Measurements from ENCODE around the gene HTR6.

Gene HTR6

DNA sequence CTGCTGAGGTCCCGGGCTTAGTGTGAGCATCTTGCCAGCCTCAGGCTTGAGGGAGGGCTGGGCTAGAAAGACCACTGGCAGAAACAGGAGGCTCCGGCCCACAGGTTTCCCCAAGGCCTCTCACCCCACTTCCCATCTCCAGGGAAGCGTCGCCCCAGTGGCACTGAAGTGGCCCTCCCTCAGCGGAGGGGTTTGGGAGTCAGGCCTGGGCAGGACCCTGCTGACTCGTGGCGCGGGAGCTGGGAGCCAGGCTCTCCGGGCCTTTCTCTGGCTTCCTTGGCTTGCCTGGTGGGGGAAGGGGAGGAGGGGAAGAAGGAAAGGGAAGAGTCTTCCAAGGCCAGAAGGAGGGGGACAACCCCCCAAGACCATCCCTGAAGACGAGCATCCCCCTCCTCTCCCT lies 7.2 kb upstream of the HTR6 start:
- no peak for DNase-seq

DNA sequence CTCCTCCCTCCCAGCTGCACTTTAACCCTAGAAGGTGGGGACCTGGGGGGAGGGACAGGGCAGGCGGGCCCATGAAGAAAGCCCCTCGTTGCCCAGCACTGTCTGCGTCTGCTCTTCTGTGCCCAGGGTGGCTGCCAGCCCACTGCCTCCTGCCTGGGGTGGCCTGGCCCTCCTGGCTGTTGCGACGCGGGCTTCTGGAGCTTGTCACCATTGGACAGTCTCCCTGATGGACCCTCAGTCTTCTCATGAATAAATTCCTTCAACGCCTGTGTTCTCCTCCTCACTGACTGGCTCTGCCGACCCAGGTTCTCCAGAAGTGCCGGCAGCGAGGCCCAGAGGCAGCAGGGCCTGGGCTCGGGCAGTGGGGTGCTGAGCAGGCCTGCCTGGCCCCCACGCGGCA lies 6.5 kb upstream of the HTR6 start:
- DNase-seq, result no peak

DNA sequence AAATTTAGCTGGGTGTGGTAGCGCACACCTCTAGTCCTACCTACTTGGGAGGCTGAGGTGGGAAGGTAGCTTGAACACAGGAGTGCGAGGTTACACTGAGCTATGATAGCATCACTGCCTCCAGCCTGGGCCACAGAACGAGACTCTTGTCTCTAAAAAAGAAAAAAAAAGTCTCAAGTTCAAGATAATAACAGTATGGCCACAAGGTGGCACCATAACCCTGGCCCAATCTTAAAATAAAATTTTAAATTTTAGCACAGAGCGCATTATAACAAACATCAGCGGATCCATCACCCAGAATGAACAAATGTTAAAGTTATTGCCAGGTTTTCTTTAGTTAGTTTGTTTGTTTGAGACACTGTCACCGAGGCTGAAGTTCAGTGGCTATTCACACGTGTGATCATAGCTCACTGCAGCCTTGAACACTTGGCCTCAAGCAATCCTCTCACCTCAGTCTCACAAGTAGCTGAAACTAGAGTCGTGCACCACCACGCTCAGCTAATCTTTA lies 2.9 kb upstream of the HTR6 start:
- DNase-seq, result peak; percentile 73

DNA sequence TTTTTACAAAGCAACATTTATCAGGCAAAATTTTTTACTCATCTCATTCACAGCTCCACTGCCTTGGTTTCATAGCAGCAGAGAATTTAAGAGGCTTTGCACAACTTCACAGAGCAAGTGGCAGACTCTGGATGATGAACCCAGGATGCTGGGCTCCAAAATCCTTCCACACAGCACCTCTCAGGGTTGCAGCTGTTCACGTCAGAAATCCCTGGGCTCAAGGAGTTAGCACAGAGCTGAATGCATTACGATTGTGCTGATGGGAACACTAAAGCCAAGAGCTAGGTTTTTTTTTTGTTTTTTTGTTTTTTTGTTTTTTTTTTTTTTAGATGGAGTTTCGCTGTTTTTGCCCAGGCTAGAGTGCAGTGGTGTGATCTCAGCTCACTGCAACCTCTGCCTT lies 2.4 kb upstream of the HTR6 start:
- no peak for DNase-seq

DNA sequence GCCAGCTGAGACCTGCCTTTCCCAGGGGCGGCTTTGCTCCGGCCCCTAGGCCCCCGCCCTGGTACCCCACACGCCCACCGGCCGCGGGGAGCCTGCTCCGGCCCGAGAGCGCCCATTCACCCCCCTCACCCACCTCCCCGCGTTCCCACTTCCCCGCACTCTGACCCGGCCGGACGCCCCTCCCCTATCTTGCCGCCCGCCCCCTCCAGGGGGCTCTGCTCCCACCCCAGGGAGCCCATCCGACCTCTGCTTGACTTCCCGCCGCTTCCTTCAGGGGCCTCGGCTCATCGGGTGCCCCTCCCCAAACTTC lies 466 bp downstream of the HTR6 start:
- DNase-seq, result no peak

DNA sequence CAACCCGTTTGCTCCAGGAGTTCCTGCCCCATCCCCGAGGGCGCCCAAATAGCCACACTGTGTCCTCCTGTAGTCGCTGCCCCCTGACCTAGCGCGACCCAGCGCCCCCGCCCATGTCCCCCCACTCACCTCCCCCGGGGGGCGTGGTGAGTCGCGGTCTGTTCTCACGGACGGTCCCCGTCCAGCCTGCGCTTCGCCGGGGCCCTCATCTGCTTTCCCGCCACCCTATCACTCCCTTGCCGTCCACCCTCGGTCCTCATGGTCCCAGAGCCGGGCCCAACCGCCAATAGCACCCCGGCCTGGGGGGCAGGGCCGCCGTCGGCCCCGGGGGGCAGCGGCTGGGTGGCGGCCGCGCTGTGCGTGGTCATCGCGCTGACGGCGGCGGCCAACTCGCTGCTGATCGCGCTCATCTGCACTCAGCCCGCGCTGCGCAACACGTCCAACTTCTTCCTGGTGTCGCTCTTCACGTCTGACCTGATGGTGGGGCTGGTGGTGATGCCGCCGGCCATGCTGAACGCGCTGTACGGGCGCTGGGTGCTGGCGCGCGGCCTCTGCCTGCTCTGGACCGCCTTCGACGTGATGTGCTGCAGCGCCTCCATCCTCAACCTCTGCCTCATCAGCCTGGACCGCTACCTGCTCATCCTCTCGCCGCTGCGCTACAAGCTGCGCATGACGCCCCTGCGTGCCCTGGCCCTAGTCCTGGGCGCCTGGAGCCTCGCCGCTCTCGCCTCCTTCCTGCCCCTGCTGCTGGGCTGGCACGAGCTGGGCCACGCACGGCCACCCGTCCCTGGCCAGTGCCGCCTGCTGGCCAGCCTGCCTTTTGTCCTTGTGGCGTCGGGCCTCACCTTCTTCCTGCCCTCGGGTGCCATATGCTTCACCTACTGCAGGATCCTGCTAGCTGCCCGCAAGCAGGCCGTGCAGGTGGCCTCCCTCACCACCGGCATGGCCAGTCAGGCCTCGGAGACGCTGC lies 1.1 kb downstream of the HTR6 start:
- DNase-seq, result no peak

DNA sequence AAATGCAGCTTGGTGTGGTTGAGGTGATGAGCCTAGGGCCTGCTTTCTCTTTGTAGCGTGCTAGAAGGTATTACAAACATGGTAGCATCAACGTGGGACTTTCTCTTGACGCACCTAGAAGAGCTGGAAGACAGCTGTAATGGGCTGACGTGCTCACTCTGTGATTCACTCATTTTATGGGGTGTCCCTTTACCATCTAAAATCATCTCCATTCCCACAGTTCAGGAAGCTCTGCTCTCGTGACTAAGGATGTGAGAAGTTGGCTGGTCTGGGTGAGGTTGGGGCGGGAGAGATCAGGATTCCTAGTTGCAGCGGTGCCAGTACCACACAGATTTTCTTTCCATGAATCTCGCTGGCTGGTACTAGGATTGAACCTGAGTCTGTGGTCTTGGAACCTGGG lies 4.2 kb downstream of the HTR6 start:
- DNase-seq, result no peak

DNA sequence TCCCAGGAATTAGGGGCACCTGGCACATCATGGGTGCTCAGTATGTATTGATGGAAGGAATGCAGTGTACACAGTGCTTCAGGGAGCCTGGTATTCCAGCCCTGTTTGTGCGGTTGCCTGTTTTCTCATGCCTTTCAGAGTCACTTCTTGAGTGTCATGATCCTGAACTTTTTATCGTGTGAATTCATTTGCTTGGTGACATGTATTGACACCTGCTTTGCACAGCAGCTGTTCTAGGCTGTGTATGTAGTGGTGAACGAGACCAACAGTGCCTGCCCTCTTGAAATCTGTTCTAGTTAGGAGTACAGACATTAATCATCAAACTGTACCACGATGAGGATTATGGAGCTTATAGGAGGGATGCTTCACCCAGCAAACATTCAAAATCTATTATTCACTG lies 6.1 kb downstream of the HTR6 start:
- DNase-seq, result no peak

DNA sequence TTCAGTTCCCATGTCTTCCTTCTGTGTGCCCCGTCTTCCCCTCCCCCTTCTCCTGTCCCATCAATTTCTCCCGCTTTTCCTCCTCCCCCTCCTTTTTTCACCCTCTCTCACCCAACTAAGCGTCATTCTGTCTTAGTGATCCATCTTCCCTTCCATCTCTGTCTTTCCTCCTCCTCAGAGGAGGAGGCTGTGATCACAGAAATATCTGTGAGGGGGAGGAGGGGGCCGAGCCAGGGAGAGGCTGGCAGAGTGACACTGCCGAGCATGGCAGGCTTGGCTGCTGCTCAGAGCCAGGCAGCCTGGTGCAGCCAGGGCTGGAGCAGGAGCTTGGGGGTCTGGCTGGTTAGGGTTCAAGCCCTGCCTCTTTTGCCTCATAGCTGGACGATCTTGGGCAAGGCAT lies 7.6 kb downstream of the HTR6 start:
- DNase-seq, result no peak

DNA sequence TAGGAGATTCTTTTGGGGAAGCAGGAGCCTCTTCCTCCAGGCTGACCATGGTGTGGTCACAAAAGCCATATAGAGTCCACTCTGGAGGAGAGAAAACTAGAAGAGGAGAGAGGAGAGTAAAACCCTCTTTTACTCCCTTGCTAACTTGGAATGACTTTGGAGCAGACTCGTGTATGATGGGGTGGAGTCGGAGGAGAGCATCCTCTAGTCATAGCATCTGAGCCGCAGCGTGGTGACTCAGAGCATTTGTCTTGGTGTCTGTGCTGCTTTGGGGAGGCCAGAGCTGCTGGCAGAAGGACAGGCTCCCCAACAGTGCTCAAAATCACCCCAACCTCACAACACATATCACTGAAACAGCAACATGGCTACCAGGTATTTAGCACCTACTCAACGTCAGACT lies 11.1 kb downstream of the HTR6 start:
- no peak for DNase-seq

DNA sequence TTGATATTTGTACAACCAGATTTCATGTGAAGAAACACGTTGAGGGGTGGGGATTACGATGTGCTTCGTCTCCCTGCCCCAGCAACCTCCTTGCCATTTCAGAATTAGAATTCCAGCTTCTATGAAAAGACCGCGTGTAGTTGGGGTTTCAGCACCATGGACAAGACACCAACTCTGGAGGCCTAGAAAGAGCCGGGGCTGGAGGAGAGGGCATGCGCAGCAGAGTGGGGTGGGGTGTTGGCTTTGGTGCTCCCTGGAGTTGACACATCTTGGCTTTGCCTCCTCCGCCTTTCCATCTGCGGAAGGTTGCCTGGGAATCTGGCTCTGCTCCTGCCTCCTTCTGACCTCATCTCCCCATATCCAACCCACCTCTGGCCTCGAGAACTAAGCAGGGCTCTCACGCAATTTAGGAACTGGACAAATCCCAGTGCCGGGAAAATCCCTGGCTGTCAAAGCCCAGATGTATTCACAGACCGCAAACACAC lies 11.8 kb downstream of the HTR6 start:
- peak; percentile 21 for DNase-seq

DNA sequence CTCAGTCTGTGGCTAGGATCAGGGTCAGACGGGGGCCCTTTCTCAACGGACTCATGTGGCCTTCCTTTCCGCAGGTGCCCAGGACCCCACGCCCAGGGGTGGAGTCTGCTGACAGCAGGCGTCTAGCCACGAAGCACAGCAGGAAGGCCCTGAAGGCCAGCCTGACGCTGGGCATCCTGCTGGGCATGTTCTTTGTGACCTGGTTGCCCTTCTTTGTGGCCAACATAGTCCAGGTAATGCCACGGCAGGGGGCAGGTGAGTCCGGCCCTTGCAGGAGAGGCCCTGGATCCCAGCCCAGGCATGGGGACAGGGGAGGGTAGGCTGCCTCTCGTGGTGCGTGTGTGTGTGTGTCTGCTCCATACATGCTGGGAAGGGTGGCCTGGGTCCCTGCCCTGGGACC lies 13.8 kb downstream of the HTR6 start:
- DNase-seq, result no peak

DNA sequence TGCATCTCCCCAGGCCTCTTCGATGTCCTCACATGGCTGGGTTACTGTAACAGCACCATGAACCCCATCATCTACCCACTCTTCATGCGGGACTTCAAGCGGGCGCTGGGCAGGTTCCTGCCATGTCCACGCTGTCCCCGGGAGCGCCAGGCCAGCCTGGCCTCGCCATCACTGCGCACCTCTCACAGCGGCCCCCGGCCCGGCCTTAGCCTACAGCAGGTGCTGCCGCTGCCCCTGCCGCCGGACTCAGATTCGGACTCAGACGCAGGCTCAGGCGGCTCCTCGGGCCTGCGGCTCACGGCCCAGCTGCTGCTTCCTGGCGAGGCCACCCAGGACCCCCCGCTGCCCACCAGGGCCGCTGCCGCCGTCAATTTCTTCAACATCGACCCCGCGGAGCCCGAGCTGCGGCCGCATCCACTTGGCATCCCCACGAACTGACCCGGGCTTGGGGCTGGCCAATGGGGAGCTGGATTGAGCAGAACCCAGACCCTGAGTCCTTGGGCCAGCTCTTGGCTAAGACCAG lies 14.3 kb downstream of the HTR6 start:
- DNase-seq, result no peak

DNA sequence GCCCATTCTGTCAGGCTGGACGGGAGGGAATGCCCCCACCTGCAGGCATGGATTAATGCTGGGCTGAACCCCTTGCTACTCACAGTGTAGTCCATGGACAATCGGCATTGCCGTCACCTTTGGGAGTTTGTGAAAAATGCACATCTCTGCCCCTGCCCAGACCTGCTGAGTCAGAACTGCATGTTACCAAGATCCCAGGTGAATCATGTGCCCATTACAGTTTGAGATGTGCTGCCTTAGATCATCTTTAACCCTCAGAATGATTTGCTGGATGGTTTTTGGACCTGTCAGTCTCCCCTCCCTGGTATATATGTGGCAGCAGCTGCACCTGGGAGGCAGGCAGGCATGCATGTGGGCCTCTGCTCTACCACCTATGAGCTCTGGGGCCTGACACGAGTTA lies 15.0 kb downstream of the HTR6 start:
- DNase-seq, result no peak

DNA sequence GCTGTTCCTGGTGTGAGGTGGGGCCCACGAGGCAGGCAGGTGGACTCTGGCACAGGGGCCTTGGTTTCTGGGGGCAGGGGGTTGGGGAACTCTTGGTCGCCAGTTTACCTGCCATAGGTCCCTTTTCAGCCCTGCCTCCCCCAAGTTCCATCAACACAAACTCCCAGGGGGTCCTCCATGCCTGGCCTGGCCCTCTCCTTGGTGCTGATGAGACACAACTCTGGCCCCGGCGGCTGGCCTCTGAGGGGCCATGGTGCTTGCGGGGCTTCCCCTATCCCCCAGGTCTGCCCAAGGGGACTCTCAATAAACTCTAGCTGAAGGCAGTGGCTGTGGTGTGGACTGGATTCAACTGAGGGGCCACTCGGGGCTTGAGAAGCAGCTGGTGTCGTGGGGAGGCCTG lies 16.0 kb downstream of the HTR6 start:
- no peak for DNase-seq

DNA sequence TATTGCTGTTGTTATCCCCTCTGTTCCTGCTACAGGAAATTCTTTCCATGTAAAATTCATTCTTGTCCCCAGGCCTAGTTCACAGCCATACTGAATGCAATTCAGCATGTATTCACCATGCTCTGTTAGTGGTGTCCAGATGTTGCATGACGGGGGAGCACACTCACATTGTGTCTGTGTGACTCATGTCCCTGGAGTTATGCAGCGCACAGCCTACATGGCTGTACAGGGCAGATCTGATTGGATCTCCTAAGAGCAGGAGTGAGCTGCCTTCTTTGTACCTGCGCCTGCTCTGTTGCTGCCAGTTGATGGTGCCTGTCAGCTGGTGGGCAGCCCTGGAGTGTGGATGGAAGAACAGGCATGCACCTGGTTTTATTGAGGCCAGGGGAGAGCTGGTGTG lies 17.6 kb downstream of the HTR6 start:
- DNase-seq, result no peak

DNA sequence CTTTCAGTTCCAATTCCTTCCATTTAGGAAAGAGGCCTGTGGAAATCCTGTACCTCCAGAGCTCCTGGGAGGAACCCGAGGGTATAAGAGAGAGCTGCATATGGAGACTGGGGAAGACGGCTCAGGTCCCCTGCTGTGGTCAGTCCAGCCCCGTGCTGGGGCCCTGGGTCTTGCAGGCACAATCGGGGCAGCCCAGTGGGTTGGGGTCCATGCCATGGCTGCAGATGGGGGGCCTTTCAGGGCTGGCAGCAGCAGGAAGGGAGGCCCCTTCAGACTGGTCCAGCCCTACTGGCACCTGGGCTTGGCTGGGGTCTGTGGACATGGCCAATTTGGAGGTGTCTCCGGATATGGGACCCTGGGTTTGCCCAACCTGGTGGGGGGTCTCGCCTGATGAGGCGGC lies 18.2 kb downstream of the HTR6 start:
- DNase-seq, result no peak

DNA sequence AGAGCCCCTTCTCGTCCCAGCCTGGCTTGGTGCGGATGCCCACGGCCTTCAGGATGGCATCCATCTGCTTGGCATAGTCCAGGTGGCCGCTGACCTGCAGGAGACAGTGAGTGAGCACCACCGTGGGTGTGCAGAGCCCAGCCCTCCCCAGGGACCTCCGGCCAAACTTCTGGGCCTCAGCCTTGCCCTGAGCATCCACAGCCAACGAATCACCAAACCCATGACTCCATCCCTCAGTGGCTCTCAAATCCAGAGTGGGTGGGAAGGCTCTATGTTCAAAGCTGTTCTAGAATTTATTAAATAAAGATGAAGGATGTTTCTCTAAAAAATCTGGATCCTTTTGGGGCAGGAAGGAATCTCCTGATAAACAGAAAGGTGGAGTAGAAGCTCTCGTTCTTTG lies 18.7 kb downstream of the HTR6 start:
- no peak for DNase-seq

DNA sequence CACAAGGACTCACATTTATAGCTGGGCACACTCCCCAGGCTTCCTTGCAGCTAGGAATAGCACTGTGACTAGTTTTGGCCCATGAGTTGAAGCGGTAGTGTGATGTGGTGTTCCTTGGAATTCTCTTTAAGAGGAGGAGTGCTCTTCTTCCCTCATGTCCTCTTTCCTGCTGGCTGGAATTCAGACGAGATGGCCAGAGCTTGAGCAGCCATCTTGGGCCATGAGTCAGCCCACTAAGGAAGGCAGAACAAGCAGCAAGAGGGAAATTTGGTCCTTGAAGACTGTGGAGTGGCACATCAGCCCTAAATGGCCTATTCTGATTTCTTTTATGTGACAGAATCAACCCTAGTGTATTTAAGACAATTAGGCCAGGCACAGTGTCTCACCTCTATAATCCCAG lies 20.0 kb downstream of the HTR6 start:
- no peak for DNase-seq

DNA sequence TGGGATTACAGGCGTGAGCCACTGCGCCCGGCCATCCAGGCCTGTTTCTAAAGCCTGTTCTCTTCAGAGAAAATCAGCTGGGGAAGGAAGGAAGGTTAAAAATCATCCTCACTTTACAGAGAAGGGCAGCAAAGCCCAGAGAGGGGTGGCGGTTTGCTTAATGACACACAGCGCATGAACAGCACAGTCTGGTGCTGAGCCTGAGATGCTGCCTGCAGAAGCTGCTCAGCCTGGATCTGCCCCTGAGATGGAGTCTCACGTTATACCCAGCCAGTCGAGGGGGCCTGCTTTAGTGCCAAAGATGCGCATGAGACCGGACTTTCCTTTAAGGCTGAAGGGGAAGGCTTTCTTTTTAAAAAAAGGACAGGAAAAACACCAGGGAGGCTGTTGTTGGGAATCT lies 21.3 kb downstream of the HTR6 start:
- DNase-seq, result no peak

DNA sequence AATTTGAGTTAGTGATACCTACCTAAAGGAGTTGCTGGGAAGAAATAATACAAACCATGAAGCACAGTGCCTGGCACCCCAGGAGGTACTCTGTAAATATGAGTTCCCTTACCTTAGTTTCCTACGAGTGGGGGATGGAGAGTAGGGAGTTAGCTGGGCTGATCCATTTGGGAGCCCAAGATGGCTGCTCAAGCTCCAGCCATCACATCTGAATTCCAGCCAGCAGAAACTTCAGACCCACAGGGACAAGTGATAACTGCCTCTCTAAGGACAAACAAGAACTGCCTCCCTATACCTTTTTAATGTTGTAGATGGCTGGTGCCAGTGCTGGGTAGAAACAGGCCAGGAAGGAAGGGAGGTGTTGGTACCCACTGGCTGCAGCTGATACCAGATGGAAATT lies 22.7 kb downstream of the HTR6 start:
- no peak for DNase-seq

DNA sequence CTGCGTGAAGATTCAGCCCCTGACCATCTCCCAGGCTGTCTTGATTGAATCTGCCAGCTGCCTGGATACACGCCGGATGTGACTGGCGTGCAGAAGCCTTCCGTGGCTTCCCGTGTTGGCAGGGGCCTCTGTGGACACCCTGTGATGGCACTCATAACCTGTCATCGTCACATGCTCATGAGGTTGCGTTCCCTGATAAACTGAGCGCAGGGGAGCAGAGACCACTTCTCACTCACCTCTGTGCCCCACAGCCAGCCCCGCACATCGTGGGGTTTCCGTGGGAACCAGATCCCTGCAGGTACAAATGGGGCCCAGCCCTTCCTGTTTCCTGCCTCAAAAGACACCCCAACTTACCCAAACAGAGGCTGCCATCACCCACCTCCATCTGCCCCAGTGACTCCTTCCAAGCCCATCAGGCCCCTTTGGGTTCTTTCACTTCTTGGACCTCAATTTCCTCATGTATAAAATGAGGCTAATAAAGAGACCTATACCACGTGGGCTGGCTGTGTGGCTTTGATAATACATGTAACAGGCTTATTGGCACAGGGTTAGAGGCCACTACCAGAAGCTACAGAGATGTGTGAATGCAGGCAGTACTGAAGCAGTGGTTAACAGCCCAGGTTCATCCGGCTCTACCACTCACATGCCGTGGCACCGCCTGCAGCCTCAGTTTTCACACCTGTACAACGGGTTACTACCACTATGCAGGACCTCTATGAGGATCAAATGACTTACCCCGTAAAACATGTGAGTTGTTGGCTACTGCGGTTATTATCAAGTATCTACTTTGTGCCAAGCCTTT lies 23.6 kb downstream of the HTR6 start:
- peak; percentile 63 for DNase-seq

DNA sequence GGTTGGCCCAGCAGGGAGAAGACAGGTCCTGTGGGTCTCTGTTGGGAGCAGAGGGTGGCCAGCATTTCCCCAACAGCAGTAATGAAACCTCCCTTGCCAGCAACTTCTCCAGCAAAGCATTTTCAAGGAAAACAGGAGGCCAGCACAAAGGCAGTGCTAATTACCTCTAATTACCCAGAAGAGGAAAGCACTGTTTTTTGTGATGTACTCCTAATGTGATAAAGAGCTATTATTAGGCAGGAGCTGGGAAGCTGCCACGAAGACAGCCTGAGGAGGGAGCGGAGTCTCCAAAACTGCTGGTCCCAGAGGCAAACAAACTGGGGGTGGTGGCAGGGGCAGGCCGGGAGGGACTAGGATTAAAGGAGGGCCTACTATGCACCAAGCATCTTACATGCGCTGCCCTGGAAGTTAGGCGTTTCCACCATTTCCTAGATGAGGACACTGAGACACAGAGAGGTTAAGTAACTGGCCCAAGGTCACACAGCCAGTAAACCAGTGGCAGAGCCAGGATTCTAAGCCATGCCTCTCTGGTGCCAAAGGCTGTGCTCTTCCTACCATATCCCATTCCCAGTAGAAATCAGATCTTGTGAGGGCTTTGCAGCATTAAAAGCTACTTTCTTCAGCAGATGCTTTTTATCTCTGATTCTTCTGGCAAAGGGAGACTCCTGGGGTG lies 24.5 kb downstream of the HTR6 start:
- no peak for DNase-seq
